H1 (cell line): ENCODE data around the gene TET2.

Experiments used
- POLR2A ChIP-seq, 2 experiments: IDR thresholded peaks; 1 replicate in 1 of 2; 2 replicates in 1 of 2; pipeline ENCODE4 v1.6.1; 2011; ENCODE audit warnings: low read depth in 2 of 2, low read length in 2 of 2, mild to moderate bottlenecking in 2 of 2; ENCODE audit errors: control extremely low read depth in 1 of 2
- POLR2AphosphoS5 ChIP-seq: IDR thresholded peaks from 2 replicates; pipeline ENCODE4 v1.6.1; 2011; ENCODE audit warnings: low read depth, low read length
- TEAD4 ChIP-seq: IDR thresholded peaks from 2 replicates; pipeline ENCODE4 v1.6.1; 2012; ENCODE audit warnings: low read depth, low read length, inconsistent platforms, mixed read lengths

- TF ChIP-seq POLR2AphosphoS5: no peak
- TF ChIP-seq POLR2A (IDR thresholded peaks at IDR 0.05; ENCODE audit: control extremely low read depth in 1 of 2, low read depth in 2 of 2, low read length in 2 of 2): no peak
- TF ChIP-seq TEAD4: no peak
These were observed 89.7 kb downstream of the TET2 start for GRCh38 chr4:105236202-105236915.
